Ovary (tissue), 3 donors: ENCODE measurements around the gene DLG1.

Experiments
- EP300 ChIP-seq: sonication (generic); formaldehyde crosslinking; IDR thresholded peaks from one replicate; pipeline ENCODE4 v1.6.1; 2017; ENCODE audit warnings: antibody characterized with exemption
- POLR2A ChIP-seq: fragments of 450-650 bp; IDR thresholded peaks from one replicate; pipeline ENCODE4 v1.6.1; 2017; ENCODE audit warnings: antibody characterized with exemption, mild to moderate bottlenecking, moderate library complexity
- TF ChIP-seq, protein P1 (sequence below), 3 donors: fragments of 450-650 bp in 2 of 3; fragments of 200-600 bp in 1 of 3; IDR thresholded peaks; one replicate each; pipeline versions ENCODE4 v1.5.1 to v1.8.0; 2016 to 2022; ENCODE audit warnings: antibody characterized with exemption in 3 of 3, mild to moderate bottlenecking in 1 of 3
- donor health status: DM: no; HTN: no; CAD: no.

DNA sequence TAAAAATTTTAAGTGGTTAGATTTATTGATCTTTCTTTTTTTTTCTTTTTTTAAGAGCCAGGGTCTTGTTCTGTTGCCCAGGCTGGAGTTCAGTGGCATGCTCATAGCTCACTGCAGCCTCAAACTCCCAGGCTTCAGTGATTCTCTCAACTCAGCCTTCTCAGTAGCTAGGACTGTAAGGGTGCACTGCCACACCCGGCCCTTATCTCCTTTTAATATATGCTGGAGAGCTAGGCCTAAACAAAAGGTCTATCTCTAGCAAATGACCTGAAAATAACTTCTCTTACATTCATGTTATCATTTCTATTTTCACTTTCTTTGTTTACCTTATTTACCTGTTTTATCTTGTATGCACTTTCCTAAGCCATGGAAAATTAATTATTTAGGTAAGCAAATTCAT, 233.6 kb downstream of the DLG1 start:
- TF ChIP-seq, protein P1, sequence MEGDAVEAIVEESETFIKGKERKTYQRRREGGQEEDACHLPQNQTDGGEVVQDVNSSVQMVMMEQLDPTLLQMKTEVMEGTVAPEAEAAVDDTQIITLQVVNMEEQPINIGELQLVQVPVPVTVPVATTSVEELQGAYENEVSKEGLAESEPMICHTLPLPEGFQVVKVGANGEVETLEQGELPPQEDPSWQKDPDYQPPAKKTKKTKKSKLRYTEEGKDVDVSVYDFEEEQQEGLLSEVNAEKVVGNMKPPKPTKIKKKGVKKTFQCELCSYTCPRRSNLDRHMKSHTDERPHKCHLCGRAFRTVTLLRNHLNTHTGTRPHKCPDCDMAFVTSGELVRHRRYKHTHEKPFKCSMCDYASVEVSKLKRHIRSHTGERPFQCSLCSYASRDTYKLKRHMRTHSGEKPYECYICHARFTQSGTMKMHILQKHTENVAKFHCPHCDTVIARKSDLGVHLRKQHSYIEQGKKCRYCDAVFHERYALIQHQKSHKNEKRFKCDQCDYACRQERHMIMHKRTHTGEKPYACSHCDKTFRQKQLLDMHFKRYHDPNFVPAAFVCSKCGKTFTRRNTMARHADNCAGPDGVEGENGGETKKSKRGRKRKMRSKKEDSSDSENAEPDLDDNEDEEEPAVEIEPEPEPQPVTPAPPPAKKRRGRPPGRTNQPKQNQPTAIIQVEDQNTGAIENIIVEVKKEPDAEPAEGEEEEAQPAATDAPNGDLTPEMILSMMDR (IDR thresholded peaks at IDR 0.05): no peak
- TF ChIP-seq EP300: no peak
- no peak for TF ChIP-seq POLR2A
